GM23338 (cell line): ENCODE results near the gene RAPGEF3. TPM values are rescaled to one million over a fixed set of nuclear protein-coding genes. Genes with fewer than 3 reads are reported as not detected.

Experiments used
- ATAC-seq: fragments of 200-7000 bp; cut with Tn5 transposase; 3 replicates; pipeline ENCODE4 v1.9.1; 2020
- DNase-seq: peaks from one replicate; pipeline ENCODE4 v3.0.0-alpha.2; 2015; ENCODE audit warnings: low spot score
- H2AFZ ChIP-seq: fragments of 200-600 bp; sonication (generic); 2 replicates; pipeline ENCODE4 v1.8.0; 2016; ENCODE audit warnings: antibody characterized with exemption, mild to moderate bottlenecking, moderate library complexity
- H3F3A ChIP-seq: fragments of 200-600 bp; sonication (generic); replicated peaks from 2 replicates; pipeline ENCODE4 v1.8.0; 2017; ENCODE audit warnings: antibody characterized with exemption, mixed run types, low read depth
- H3K27ac ChIP-seq: fragments of 200-600 bp; sonication (generic); 2 replicates; pipeline ENCODE4 v1.6.1; 2016; ENCODE audit warnings: low read depth
- H3K27me3 ChIP-seq: fragments of 200-600 bp; sonication (generic); 2 replicates; pipeline ENCODE4 v1.8.0; 2016; ENCODE audit warnings: mild to moderate bottlenecking, mixed run types, moderate library complexity; ENCODE audit not compliant: insufficient read depth
- H3K36me3 ChIP-seq: fragments of 200-600 bp; sonication (generic); 2 replicates; pipeline ENCODE4 v1.8.0; 2016; ENCODE audit warnings: mild to moderate bottlenecking; ENCODE audit not compliant: insufficient read depth
- H3K4me1 ChIP-seq: fragments of 200-600 bp; sonication (generic); 2 replicates; pipeline ENCODE4 v1.8.0; 2016; ENCODE audit warnings: mild to moderate bottlenecking, moderate library complexity; ENCODE audit not compliant: insufficient read depth
- H3K4me2 ChIP-seq: fragments of 200-600 bp; sonication (generic); 2 replicates; pipeline ENCODE4 v1.7.1; 2017; ENCODE audit warnings: mixed run types
- H3K4me3 ChIP-seq: fragments of 200-600 bp; sonication (generic); 2 replicates; pipeline ENCODE4 v1.6.1; 2016; ENCODE audit warnings: mixed run types
- H3K79me2 ChIP-seq: fragments of 200-600 bp; sonication (generic); replicated peaks from 2 replicates; pipeline ENCODE4 v1.8.0; 2017; ENCODE audit warnings: mild to moderate bottlenecking; ENCODE audit not compliant: insufficient read depth
- H3K9me2 ChIP-seq: fragments of 200-600 bp; sonication (generic); 2 replicates; pipeline ENCODE4 v1.8.0; 2017; ENCODE audit not compliant: insufficient read depth
- H4K20me1 ChIP-seq: fragments of 200-600 bp; sonication (generic); replicated peaks from 2 replicates; pipeline ENCODE4 v1.8.0; 2017; ENCODE audit warnings: mild to moderate bottlenecking; ENCODE audit not compliant: insufficient read depth
- H3K27ac Mint-ChIP-seq: 2 replicates; pipeline ENCODE4 v1.8.0; 2020; ENCODE audit warnings: inconsistent platforms, mild to moderate bottlenecking, moderate library complexity, mixed read lengths
- H3K27me3 Mint-ChIP-seq: 3 replicates; pipeline ENCODE4 v1.8.0; 2022; ENCODE audit warnings: low read depth, mild to moderate bottlenecking, moderate library complexity, mixed read lengths, inconsistent platforms; ENCODE audit not compliant: insufficient read depth, poor library complexity
- H3K36me3 Mint-ChIP-seq: 3 replicates; pipeline ENCODE4 v1.8.0; 2021; ENCODE audit warnings: low read depth, mild to moderate bottlenecking, inconsistent platforms, moderate library complexity, mixed read lengths
- H3K4me1 Mint-ChIP-seq: 3 replicates; pipeline ENCODE4 v1.8.0; 2020; ENCODE audit warnings: mild to moderate bottlenecking, inconsistent platforms, mixed read lengths
- H3K4me3 Mint-ChIP-seq: 3 replicates; pipeline ENCODE4 v1.8.0; 2021; ENCODE audit warnings: moderate library complexity, mild to moderate bottlenecking, inconsistent platforms, mixed read lengths
- H3K9me3 Mint-ChIP-seq: 3 replicates; pipeline ENCODE4 v1.8.0; 2020; ENCODE audit warnings: moderate library complexity, mild to moderate bottlenecking, inconsistent platforms, mixed read lengths
- CREB1 ChIP-seq: fragments of 250-450 bp; sonication (Bioruptor Pico); IDR thresholded peaks from 2 replicates; pipeline ENCODE4 v1.5.0; 2020; ENCODE audit warnings: low read depth, mild to moderate bottlenecking, moderate library complexity
- EZH2 ChIP-seq: fragments of 200-600 bp; sonication (generic); IDR thresholded peaks from one replicate; pipeline ENCODE4 v1.8.0; 2017; ENCODE audit warnings: antibody characterized with exemption, mild to moderate bottlenecking, low read depth; ENCODE audit not compliant: unreplicated experiment
- EZH2phosphoT487 ChIP-seq: fragments of 200-600 bp; sonication (generic); IDR thresholded peaks from one replicate; pipeline ENCODE4 v1.8.1; 2018; ENCODE audit warnings: antibody characterized with exemption; ENCODE audit not compliant: unreplicated experiment
- JUNB ChIP-seq: IDR thresholded peaks from one replicate; pipeline ENCODE4 v1.6.1; 2016; ENCODE audit warnings: antibody characterized with exemption; ENCODE audit not compliant: unreplicated experiment
- POLR2AphosphoS5 ChIP-seq: IDR thresholded peaks from 2 replicates; pipeline ENCODE4 v1.6.1; 2016; ENCODE audit warnings: antibody characterized with exemption, low read depth
- ZNF114 ChIP-seq: fragments of 250-450 bp; sonication (Bioruptor Pico); IDR thresholded peaks from 2 replicates; pipeline ENCODE4 v1.5.0; 2020; ENCODE audit warnings: mild to moderate bottlenecking, moderate library complexity
- ZNF331 ChIP-seq: fragments of 250-450 bp; sonication (Bioruptor Pico); IDR thresholded peaks from 2 replicates; pipeline ENCODE4 v1.5.0; 2020; ENCODE audit warnings: low read depth, mild to moderate bottlenecking, moderate library complexity
- polyA plus RNA-seq: library from polyadenylated mRNA; unstranded; fragments of >200 nt; fragmentation: Nextera tagmentation; extraction: Ambion mirVana; gene quantifications from 2 replicates; pipeline ENCODE4 v1.2.1, GENCODE V29; 2016
- total RNA-seq: library from RNA; depleted of rRNA; stranded (reverse); fragments of >200 nt; shearing (Covaris generic); gene quantifications from 2 replicates; pipeline ENCODE4 v1.2.3, GENCODE V29; 2014
- TF ChIP-seq, protein P1 (sequence below): IDR thresholded peaks from 2 replicates; pipeline ENCODE4 v1.6.1; 2016; ENCODE audit warnings: antibody characterized with exemption
- TF ChIP-seq, protein P2 (sequence below): fragments of 250-450 bp; sonication (Bioruptor Pico); IDR thresholded peaks from 2 replicates; pipeline ENCODE4 v1.5.0; 2020; ENCODE audit warnings: mild to moderate bottlenecking, moderate library complexity
- TF ChIP-seq, protein P3 (sequence below): IDR thresholded peaks from one replicate; pipeline ENCODE4 v1.6.1; 2018; ENCODE audit warnings: antibody characterized with exemption; ENCODE audit not compliant: unreplicated experiment

The RAPGEF3 gene
- total and polyA plus RNA-seq, 2 experiments from 2014 or later = 2.3 to 11.8 TPM

DNA sequence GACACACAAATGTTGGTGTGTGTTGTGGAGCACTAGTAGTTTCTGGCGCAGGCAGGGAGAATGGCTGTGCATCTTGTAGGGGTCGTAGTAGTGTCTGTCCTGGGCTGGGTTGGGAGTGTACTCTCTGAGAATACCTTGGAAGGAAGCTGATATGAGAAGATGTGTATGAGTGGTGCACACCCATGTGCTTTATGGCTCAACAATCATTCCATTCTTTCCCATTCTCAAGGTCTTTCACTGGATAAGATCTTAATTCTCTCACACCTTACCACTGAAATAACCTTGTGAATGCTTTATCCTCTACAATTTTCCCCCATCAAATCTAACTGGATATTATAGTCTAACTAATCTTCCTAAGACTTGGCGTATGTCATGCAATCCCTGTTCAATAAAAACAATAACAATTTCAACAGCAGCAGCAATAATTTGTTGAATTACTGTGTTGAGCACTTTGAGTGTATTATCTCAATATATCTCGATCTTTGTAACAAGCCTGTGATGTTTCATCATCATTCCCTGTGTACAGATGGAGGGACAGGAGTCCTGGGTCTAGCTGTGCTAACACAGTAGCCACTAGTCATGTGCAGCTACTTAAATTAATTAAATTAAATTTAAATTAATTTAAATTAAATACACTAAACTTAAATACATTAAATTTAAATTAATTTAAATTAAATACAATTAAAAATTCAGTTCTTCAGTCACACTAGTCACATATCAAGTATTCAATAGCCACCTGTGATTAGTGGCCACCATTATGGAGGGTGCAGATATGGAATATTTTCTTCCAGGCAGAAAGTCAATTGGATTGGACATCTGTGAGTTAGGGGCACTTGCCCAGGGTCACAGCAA lies 10.8 kb upstream of the RAPGEF3 start:
- Mint-ChIP-seq H3K27me3 (peaks cover 12% of the 10 kb centered on the region), H3K4me3 (no peak overlapping the region), H3K9me3 (no peaks in the 10 kb centered on the region), H3K27ac (no peak overlapping the region), H3K4me1 (peaks cover 18% of the 10 kb centered on the region), H3K36me3 (no peaks in the 10 kb centered on the region)
- peaks cover 13% of the 10 kb centered on the region for H3K27me3 ChIP-seq
- ATAC-seq = no peak
- no peak for DNase-seq
- no peak overlapping the region for H3K4me2 ChIP-seq
- H3K4me1 ChIP-seq = peaks cover 32% of the 10 kb centered on the region
- H3K79me2 ChIP-seq = no peaks in the 10 kb centered on the region
- H3K27ac ChIP-seq = no peak overlapping the region
- peaks cover 8% of the 10 kb centered on the region for H3F3A ChIP-seq
- H2AFZ ChIP-seq = no peak overlapping the region
- no peaks in the 10 kb centered on the region for H3K36me3 ChIP-seq
- TF ChIP-seq ZNF331 (CRISPR knock-in tag) (no peak), JUNB (no peak), EZH2 (no peak), EZH2phosphoT487 (no peak), CREB1 (CRISPR knock-in tag) (no peak), ZNF114 (CRISPR knock-in tag) (no peak), POLR2AphosphoS5 (no peak)
- TF ChIP-seq, protein P1, sequence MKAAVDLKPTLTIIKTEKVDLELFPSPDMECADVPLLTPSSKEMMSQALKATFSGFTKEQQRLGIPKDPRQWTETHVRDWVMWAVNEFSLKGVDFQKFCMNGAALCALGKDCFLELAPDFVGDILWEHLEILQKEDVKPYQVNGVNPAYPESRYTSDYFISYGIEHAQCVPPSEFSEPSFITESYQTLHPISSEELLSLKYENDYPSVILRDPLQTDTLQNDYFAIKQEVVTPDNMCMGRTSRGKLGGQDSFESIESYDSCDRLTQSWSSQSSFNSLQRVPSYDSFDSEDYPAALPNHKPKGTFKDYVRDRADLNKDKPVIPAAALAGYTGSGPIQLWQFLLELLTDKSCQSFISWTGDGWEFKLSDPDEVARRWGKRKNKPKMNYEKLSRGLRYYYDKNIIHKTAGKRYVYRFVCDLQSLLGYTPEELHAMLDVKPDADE = no peak
- TF ChIP-seq, protein P2, sequence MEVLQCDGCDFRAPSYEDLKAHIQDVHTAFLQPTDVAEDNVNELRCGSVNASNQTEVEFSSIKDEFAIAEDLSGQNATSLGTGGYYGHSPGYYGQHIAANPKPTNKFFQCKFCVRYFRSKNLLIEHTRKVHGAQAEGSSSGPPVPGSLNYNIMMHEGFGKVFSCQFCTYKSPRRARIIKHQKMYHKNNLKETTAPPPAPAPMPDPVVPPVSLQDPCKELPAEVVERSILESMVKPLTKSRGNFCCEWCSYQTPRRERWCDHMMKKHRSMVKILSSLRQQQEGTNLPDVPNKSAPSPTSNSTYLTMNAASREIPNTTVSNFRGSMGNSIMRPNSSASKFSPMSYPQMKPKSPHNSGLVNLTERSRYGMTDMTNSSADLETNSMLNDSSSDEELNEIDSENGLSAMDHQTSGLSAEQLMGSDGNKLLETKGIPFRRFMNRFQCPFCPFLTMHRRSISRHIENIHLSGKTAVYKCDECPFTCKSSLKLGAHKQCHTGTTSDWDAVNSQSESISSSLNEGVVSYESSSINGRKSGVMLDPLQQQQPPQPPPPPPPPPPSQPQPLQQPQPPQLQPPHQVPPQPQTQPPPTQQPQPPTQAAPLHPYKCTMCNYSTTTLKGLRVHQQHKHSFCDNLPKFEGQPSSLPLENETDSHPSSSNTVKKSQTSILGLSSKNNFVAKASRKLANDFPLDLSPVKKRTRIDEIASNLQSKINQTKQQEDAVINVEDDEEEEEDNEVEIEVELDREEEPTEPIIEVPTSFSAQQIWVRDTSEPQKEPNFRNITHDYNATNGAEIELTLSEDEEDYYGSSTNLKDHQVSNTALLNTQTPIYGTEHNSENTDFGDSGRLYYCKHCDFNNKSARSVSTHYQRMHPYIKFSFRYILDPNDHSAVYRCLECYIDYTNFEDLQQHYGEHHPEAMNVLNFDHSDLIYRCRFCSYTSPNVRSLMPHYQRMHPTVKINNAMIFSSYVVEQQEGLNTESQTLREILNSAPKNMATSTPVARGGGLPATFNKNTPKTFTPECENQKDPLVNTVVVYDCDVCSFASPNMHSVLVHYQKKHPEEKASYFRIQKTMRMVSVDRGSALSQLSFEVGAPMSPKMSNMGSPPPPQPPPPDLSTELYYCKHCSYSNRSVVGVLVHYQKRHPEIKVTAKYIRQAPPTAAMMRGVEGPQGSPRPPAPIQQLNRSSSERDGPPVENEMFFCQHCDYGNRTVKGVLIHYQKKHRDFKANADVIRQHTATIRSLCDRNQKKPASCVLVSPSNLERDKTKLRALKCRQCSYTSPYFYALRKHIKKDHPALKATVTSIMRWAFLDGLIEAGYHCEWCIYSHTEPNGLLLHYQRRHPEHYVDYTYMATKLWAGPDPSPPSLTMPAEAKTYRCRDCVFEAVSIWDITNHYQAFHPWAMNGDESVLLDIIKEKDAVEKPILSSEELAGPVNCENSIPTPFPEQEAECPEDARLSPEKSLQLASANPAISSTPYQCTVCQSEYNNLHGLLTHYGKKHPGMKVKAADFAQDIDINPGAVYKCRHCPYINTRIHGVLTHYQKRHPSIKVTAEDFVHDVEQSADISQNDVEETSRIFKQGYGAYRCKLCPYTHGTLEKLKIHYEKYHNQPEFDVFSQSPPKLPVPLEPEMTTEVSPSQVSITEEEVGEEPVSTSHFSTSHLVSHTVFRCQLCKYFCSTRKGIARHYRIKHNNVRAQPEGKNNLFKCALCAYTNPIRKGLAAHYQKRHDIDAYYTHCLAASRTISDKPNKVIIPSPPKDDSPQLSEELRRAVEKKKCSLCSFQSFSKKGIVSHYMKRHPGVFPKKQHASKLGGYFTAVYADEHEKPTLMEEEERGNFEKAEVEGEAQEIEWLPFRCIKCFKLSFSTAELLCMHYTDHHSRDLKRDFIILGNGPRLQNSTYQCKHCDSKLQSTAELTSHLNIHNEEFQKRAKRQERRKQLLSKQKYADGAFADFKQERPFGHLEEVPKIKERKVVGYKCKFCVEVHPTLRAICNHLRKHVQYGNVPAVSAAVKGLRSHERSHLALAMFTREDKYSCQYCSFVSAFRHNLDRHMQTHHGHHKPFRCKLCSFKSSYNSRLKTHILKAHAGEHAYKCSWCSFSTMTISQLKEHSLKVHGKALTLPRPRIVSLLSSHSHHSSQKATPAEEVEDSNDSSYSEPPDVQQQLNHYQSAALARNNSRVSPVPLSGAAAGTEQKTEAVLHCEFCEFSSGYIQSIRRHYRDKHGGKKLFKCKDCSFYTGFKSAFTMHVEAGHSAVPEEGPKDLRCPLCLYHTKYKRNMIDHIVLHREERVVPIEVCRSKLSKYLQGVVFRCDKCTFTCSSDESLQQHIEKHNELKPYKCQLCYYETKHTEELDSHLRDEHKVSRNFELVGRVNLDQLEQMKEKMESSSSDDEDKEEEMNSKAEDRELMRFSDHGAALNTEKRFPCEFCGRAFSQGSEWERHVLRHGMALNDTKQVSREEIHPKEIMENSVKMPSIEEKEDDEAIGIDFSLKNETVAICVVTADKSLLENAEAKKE = no peak
- TF ChIP-seq, protein P3, sequence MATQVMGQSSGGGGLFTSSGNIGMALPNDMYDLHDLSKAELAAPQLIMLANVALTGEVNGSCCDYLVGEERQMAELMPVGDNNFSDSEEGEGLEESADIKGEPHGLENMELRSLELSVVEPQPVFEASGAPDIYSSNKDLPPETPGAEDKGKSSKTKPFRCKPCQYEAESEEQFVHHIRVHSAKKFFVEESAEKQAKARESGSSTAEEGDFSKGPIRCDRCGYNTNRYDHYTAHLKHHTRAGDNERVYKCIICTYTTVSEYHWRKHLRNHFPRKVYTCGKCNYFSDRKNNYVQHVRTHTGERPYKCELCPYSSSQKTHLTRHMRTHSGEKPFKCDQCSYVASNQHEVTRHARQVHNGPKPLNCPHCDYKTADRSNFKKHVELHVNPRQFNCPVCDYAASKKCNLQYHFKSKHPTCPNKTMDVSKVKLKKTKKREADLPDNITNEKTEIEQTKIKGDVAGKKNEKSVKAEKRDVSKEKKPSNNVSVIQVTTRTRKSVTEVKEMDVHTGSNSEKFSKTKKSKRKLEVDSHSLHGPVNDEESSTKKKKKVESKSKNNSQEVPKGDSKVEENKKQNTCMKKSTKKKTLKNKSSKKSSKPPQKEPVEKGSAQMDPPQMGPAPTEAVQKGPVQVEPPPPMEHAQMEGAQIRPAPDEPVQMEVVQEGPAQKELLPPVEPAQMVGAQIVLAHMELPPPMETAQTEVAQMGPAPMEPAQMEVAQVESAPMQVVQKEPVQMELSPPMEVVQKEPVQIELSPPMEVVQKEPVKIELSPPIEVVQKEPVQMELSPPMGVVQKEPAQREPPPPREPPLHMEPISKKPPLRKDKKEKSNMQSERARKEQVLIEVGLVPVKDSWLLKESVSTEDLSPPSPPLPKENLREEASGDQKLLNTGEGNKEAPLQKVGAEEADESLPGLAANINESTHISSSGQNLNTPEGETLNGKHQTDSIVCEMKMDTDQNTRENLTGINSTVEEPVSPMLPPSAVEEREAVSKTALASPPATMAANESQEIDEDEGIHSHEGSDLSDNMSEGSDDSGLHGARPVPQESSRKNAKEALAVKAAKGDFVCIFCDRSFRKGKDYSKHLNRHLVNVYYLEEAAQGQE = no peak
- no peaks in the 10 kb centered on the region for H3K9me2 ChIP-seq
- no peak overlapping the region for H3K4me3 ChIP-seq
- H4K20me1 ChIP-seq = no peaks in the 10 kb centered on the region
